ENCODE results near the gene B4GALNT1. TPM values are rescaled to one million over a fixed set of nuclear protein-coding genes. Genes with fewer than 3 reads are reported as not detected.
"Not testable (repeated sequence)": the region's sequence is repeated elsewhere in the genome, so short reads cannot be mapped to it uniquely, and the experiment has no call there.

B4GALNT1 gene
- total RNA-seq, 4 donors from 2014 or later: 0.19 to 1.7 (median 0.26) TPM

DNA sequence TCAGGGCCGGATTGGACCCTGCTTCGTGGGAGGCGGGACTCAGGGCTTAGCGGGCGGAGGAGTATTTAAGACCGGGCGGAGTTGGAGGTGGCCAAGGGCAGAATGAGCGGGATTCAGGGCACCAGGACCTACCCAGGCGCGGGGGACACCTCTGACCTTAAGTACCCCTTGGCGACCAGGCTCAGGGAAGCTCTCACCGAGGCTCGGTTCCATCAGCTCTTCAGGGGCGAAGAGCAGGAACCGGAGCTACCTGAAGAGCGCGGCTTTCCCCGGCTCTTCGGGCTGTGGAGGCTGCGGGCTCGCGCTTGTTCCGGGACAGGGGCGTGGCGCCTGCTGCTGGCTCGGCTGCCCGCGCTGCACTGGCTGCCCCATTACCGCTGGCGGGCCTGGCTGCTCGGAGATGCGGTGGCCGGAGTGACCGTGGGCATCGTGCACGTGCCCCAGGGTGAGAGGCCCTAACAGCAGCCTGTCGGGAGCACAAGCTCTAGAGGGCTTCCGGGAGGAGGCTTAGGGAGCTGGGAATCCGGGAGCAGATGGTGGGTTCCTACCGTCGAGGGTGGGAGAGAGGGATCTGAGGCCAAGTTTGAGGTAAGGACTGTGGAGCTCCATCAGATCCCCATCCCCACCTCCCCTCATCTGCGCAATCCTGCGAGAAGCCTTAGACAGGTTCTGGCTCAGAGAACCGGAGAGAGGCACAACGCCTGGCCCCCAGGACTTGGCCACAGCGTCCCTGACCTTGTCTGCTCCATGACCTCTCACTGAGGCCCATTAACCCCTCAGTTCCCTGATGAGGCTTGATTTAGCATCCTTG, 13.4 kb downstream of the B4GALNT1 start:
- DNase-seq (ENCODE audit: low spot score in 2 of 2): peak in 1 of 2 donors; percentile 87
- no peak overlapping the region for H3K4me3 ChIP-seq (ENCODE audit: low read depth, poor library complexity, severe bottlenecking)
- intact Hi-C loops (cut with DNase I; ENCODE audit: low total_unique reads): loop anchor here (5.0 to 10.0 kb wide), 2 partner anchors 37 to 155 kb away; no protein-coding TSS in a partner anchor
- no peak for TF ChIP-seq POLR2A (IDR thresholded peaks at IDR 0.05)
- TF ChIP-seq CTCF (IDR thresholded peaks at IDR 0.05): no peak
- WGBS, 2 donors: 21 to 26% methylated on average over 37 to 38 of the region's 46 CpGs

- no peak overlapping the region for H3K4me3 ChIP-seq (ENCODE audit: low read depth, poor library complexity, severe bottlenecking)
- intact Hi-C loops (cut with DNase I; ENCODE audit: low total_unique reads): no loop called here
- TF ChIP-seq POLR2A (IDR thresholded peaks at IDR 0.05) (no peak), CTCF (IDR thresholded peaks at IDR 0.05) (no peak)
- no peak for DNase-seq (ENCODE audit: low spot score in 2 of 2)
- 51 to 53% methylated on average over 16 of the region's 16 CpGs for WGBS, 2 donors
These were observed 14.0 kb downstream of the B4GALNT1 start for GRCh38 chr12:57618966-57619433.

- DNase-seq (ENCODE audit: low spot score in 2 of 2); H3K4me3 ChIP-seq (ENCODE audit: low read depth, poor library complexity, severe bottlenecking); intact Hi-C loops (cut with DNase I; ENCODE audit: low total_unique reads): not testable (repeated sequence)
- WGBS, 2 donors: 93 to 95% methylated on average over 6 of the region's 6 CpGs
These were observed 14.6 kb downstream of the B4GALNT1 start for GRCh38 chr12:57618431-57618830.

DNA sequence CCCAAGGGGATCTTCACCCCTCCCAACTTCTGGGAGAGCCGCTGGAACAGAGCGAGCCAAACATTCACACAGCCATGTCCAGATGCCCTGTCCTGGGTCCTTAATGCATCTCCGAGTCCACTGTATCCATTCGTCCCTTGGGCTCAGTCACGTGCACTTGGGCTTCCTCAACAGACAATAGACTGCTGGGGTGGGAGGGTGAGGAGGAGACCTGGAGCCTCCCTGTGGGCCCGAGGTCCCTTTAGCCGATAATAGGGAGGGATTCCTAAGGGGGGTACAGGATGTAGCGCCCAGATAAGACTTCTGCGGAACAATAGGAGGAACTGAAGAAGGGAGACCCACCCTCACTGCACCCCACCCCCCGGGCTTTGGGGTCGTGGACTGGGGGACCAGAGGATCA, 15.1 kb downstream of the B4GALNT1 start:
- H3K4me3 ChIP-seq (ENCODE audit: low read depth, poor library complexity, severe bottlenecking): no peak overlapping the region
- TF ChIP-seq POLR2A (IDR thresholded peaks at IDR 0.05) (no peak), CTCF (IDR thresholded peaks at IDR 0.05) (no peak)
- intact Hi-C loops (cut with DNase I; ENCODE audit: low total_unique reads): no loop called here
- WGBS, 2 donors: 63 to 64% methylated on average over 11 of the region's 11 CpGs
- DNase-seq (ENCODE audit: low spot score in 2 of 2): no peak

- TF ChIP-seq POLR2A (IDR thresholded peaks at IDR 0.05) (no peak), CTCF (IDR thresholded peaks at IDR 0.05) (no peak)
- no peak for DNase-seq (ENCODE audit: low spot score in 2 of 2)
- intact Hi-C loops (cut with DNase I; ENCODE audit: low total_unique reads): no loop called here
- WGBS, 2 donors: 74 to 80% methylated on average over 3 of the region's 3 CpGs
- H3K4me3 ChIP-seq (ENCODE audit: low read depth, poor library complexity, severe bottlenecking): no peak overlapping the region
These were observed 16.5 kb downstream of the B4GALNT1 start for GRCh38 chr12:57616383-57617101.

- 87 to 89% methylated on average over 5 of the region's 5 CpGs for WGBS, 2 donors
- H3K4me3 ChIP-seq (ENCODE audit: low read depth, poor library complexity, severe bottlenecking): no peak overlapping the region
- no peak for TF ChIP-seq POLR2A (IDR thresholded peaks at IDR 0.05)
- TF ChIP-seq CTCF (IDR thresholded peaks at IDR 0.05): no peak
- no peak for DNase-seq (ENCODE audit: low spot score in 2 of 2)
- intact Hi-C loops (cut with DNase I; ENCODE audit: low total_unique reads): no loop called here
These were observed 17.4 kb downstream of the B4GALNT1 start for GRCh38 chr12:57615637-57616036.
